H1 (cell line): ENCODE measurements around the gene ZBTB26. TPM values are rescaled to one million over a fixed set of nuclear protein-coding genes. Genes with fewer than 3 reads are reported as not detected.
A peak's percentile ranks its signal among the peaks of the same experiment; 100 is the strongest.

Source experiments
- CTCF ChIA-PET: fragments of 300-600 bp; sonication (Branson Sonifier 250); formaldehyde crosslinking; loops from one replicate; lab custom pipeline; 2021; ENCODE audit not compliant: partially characterized antibody; lab: Charles Lee
- POLR2A ChIA-PET: fragments of 300-600 bp; sonication (Branson Sonifier 250); formaldehyde crosslinking; loops from one replicate; lab custom pipeline; 2021; ENCODE audit warnings: inconsistent platforms; ENCODE audit not compliant: partially characterized antibody; lab: Charles Lee
- DNase-seq, 2 experiments: peaks; one replicate each; pipeline versions ENCODE4 v3.0.0 to v3.0.0-alpha.2; 2010 to 2022; ENCODE audit warnings: low spot score in 2 of 2, low read depth in 1 of 2, mixed read lengths in 1 of 2
- FAIRE-seq: peaks from 2 replicates; lab custom pipeline; 2011; peaks lifted over from hg19 to GRCh38; lab: Jason Lieb, UNC
- H2AFZ ChIP-seq: 2 replicates; pipeline ENCODE4 v1.8.1; 2012; ENCODE audit warnings: low read length, inconsistent platforms
- H2AK5ac ChIP-seq: 2 replicates; pipeline ENCODE4 v1.6.1; 2013; ENCODE audit warnings: low read depth, low read length
- H2BK120ac ChIP-seq: replicated peaks from 2 replicates; pipeline ENCODE3; 2013; ENCODE audit warnings: low read depth, low read length, inconsistent platforms
- H2BK12ac ChIP-seq: 2 replicates; pipeline ENCODE4 v1.6.1; 2013; ENCODE audit warnings: low read depth, low read length
- H2BK15ac ChIP-seq: 2 replicates; pipeline ENCODE4 v1.6.1; 2013; ENCODE audit warnings: low read length
- H2BK20ac ChIP-seq: 2 replicates; pipeline ENCODE4 v1.6.1; 2013; ENCODE audit warnings: low read length
- H2BK5ac ChIP-seq: 2 replicates; pipeline ENCODE4 v1.6.1; 2013; ENCODE audit warnings: low read depth, low read length
- H3K14ac ChIP-seq: 2 replicates; pipeline ENCODE4 v1.6.1; 2013; ENCODE audit warnings: inconsistent platforms; ENCODE audit not compliant: insufficient read length
- H3K18ac ChIP-seq: 2 replicates; pipeline ENCODE4 v1.6.1; 2013; ENCODE audit warnings: low read length; ENCODE audit errors: extremely low read depth
- H3K23ac ChIP-seq: 2 replicates; pipeline ENCODE4 v1.6.1; 2013; ENCODE audit warnings: inconsistent platforms; ENCODE audit not compliant: insufficient read length
- H3K23me2 ChIP-seq: 2 replicates; pipeline ENCODE4 v1.6.1; 2013; ENCODE audit warnings: low read depth, low read length
- H3K27ac ChIP-seq: 2 replicates; pipeline ENCODE4 v1.6.1; 2011; ENCODE audit warnings: low read depth, low read length, inconsistent platforms
- H3K27me3 ChIP-seq, 4 experiments: replicated peaks in 1 of 4; 1 replicate in 1 of 4; 2 replicates in 3 of 4; pipeline versions ENCODE4 v1.6.1 to v1.8.1; 2011 to 2013; ENCODE audit warnings: low read length in 3 of 4, mild to moderate bottlenecking in 3 of 4, inconsistent platforms in 2 of 4, mixed read lengths in 2 of 4, moderate library complexity in 1 of 4; ENCODE audit not compliant: control insufficient read depth in 3 of 4, insufficient read depth in 3 of 4; ENCODE audit errors: extremely low read depth in 1 of 4
- H3K36me3 ChIP-seq, 4 experiments: 2 replicates each; pipeline versions ENCODE4 v1.6.1 to v1.8.1; 2011 to 2013; ENCODE audit warnings: mild to moderate bottlenecking in 4 of 4, low read length in 3 of 4, moderate library complexity in 2 of 4, control low read depth in 1 of 4, inconsistent platforms in 1 of 4; ENCODE audit not compliant: insufficient read depth in 4 of 4, control insufficient read depth in 2 of 4
- H3K4ac ChIP-seq: replicated peaks from 2 replicates; pipeline ENCODE3; 2013; ENCODE audit warnings: low read length, low read depth, mixed read lengths, inconsistent platforms; ENCODE audit not compliant: insufficient read length
- H3K4me1 ChIP-seq, 4 experiments: replicated peaks in 1 of 4; 1 replicate in 1 of 4; 2 replicates in 3 of 4; pipeline versions ENCODE4 v1.6.1 to v1.8.1; 2011 to 2013; ENCODE audit warnings: low read length in 3 of 4, inconsistent platforms in 2 of 4, mixed read lengths in 1 of 4; ENCODE audit not compliant: insufficient read depth in 4 of 4, control insufficient read depth in 3 of 4
- H3K4me2 ChIP-seq, 2 experiments: 2 replicates each; pipeline versions ENCODE4 v1.6.1 to v1.8.1; 2011 to 2013; ENCODE audit warnings: low read depth in 2 of 2, low read length in 2 of 2, control low read depth in 1 of 2, inconsistent platforms in 1 of 2, mild to moderate bottlenecking in 1 of 2; ENCODE audit not compliant: insufficient read depth in 1 of 2
- H3K4me3 ChIP-seq, 4 experiments: fragments of 200-600, 300-600 bp in 1 of 4; sonication (generic), shearing (Covaris generic), sonication (Bioruptor Twin) in 1 of 4; 2 replicates each; pipeline versions ENCODE4 v1.5.1 to v1.8.1; 2011 to 2016; ENCODE audit warnings: low read length in 4 of 4, low read depth in 3 of 4, control low read depth in 2 of 4, inconsistent platforms in 2 of 4, mild to moderate bottlenecking in 2 of 4, mixed read lengths in 1 of 4, moderate library complexity in 1 of 4; ENCODE audit not compliant: insufficient read depth in 2 of 4; ENCODE audit errors: extremely low read depth in 1 of 4
- H3K56ac ChIP-seq: replicated peaks from 2 replicates; pipeline ENCODE3; 2013; ENCODE audit warnings: low read depth, mild to moderate bottlenecking, mixed read lengths, low read length, inconsistent platforms; ENCODE audit not compliant: insufficient read length
- H3K79me1 ChIP-seq: 2 replicates; pipeline ENCODE4 v1.6.1; 2013; ENCODE audit warnings: low read depth, low read length, control low read depth
- H3K79me2 ChIP-seq, 2 experiments: 2 replicates each; pipeline versions ENCODE4 v1.6.1 to v1.8.1; 2012 to 2013; ENCODE audit warnings: low read length in 2 of 2, mild to moderate bottlenecking in 2 of 2, inconsistent platforms in 1 of 2; ENCODE audit not compliant: insufficient read depth in 2 of 2, control insufficient read depth in 1 of 2
- H3K9ac ChIP-seq, 4 experiments: replicated peaks in 1 of 4; 1 replicate in 1 of 4; 2 replicates in 3 of 4; pipeline versions ENCODE4 v1.6.1 to v1.8.1; 2011 to 2013; ENCODE audit warnings: low read depth in 3 of 4, low read length in 3 of 4, control low read depth in 2 of 4, mild to moderate bottlenecking in 2 of 4, moderate library complexity in 2 of 4, inconsistent platforms in 1 of 4; ENCODE audit errors: extremely low read depth in 1 of 4
- H3K9me3 ChIP-seq, 2 experiments: 2 replicates each; pipeline versions ENCODE4 v1.6.1 to v1.8.1; 2012 to 2013; ENCODE audit warnings: mild to moderate bottlenecking in 2 of 2, moderate library complexity in 2 of 2, control low read depth in 1 of 2, inconsistent platforms in 1 of 2, low read depth in 1 of 2, low read length in 1 of 2, mixed read lengths in 1 of 2; ENCODE audit not compliant: insufficient read depth in 2 of 2
- H4K20me1 ChIP-seq, 2 experiments: replicated peaks in 1 of 2; 2 replicates each; pipeline versions ENCODE3 to v1.8.1; 2011 to 2013; ENCODE audit warnings: inconsistent platforms in 2 of 2, low read length in 2 of 2, mild to moderate bottlenecking in 1 of 2; ENCODE audit not compliant: insufficient read depth in 2 of 2, control insufficient read depth in 1 of 2
- H4K5ac ChIP-seq: 2 replicates; pipeline ENCODE4 v1.6.1; 2013; ENCODE audit warnings: low read length, low read depth, mixed read lengths, inconsistent platforms; ENCODE audit not compliant: insufficient read length
- H4K8ac ChIP-seq: 2 replicates; pipeline ENCODE4 v1.8.0; 2013; ENCODE audit warnings: mild to moderate bottlenecking, moderate library complexity, low read length, inconsistent platforms; ENCODE audit not compliant: insufficient read depth; ENCODE audit errors: extremely low read depth
- H4K91ac ChIP-seq: replicated peaks from 2 replicates; pipeline ENCODE3; 2013; ENCODE audit warnings: low read length, mixed read lengths, inconsistent platforms; ENCODE audit not compliant: insufficient read length
- CREB1 ChIP-seq: IDR thresholded peaks from 2 replicates; pipeline ENCODE4 v1.6.1; 2012; ENCODE audit warnings: inconsistent platforms
- EGR1 ChIP-seq: IDR thresholded peaks from 2 replicates; pipeline ENCODE4 v1.6.1; 2011; ENCODE audit warnings: low read depth, low read length, borderline replicate concordance
- JUND ChIP-seq: IDR thresholded peaks from 2 replicates; pipeline ENCODE4 v1.6.1; 2011; ENCODE audit warnings: mild to moderate bottlenecking, improper control_type of control experiment, low read length
- RXRA ChIP-seq: IDR thresholded peaks from 2 replicates; pipeline ENCODE4 v1.6.1; 2011; ENCODE audit warnings: low read depth, mild to moderate bottlenecking, low read length, moderate library complexity; ENCODE audit not compliant: insufficient read depth
- TEAD4 ChIP-seq: IDR thresholded peaks from 2 replicates; pipeline ENCODE4 v1.6.1; 2012; ENCODE audit warnings: low read depth, low read length, inconsistent platforms, mixed read lengths
- whole genome bisulfite sequencing, 2 experiments: shearing (Covaris generic) in 1 of 2; methylation state at CpG; one replicate each; pipeline versions ENCODE4 v1.1.6 to v1.1.7; 2013 to 2015; ENCODE audit warnings: low lambda C conversion rate in 2 of 2, mixed read lengths in 2 of 2, inconsistent platforms in 1 of 2, low coverage in 1 of 2, missing lambda C conversion rate in 1 of 2; ENCODE audit not compliant: insufficient replicate concordance in 2 of 2, insufficient coverage in 1 of 2, insufficient read length in 1 of 2; ENCODE audit errors: extremely low coverage in 1 of 2, missing lambda C conversion rate in 1 of 2; 5-methylcytosine and 5-hydroxymethylcytosine counted together
- long read RNA-seq, 2 experiments: library from RNA in 1 of 2; library from capped mRNA in 1 of 2; stranded (forward); transcript quantifications; one replicate each; pipeline ENCODE4 v2.0.0, GENCODE V29; 2021; ENCODE audit warnings: inconsistent platforms in 1 of 2
- polyA minus RNA-seq, 3 experiments: library from RNA; depleted of rRNA, polyadenylated mRNA; stranded (reverse); fragments of >200 nt; gene quantifications; 1 replicate in 2 of 3; 2 replicates in 1 of 3; pipeline ENCODE4 v1.2.3, GENCODE V29; 2011
- polyA plus RNA-seq, 7 experiments: library from polyadenylated mRNA; depleted of rRNA in 3 of 7; stranded (reverse) in 5 of 7; unstranded in 2 of 7; fragments of >200 nt in 5 of 7; fragments of 200-250 nt in 2 of 7; gene quantifications; 1 replicate in 5 of 7; 2 replicates in 1 of 7; 4 replicates in 1 of 7; pipeline versions ENCODE4 v1.2.1 to v1.2.3, GENCODE V29; 2011 to 2013; ENCODE audit warnings: missing spikeins in 2 of 7, mixed read lengths in 2 of 7
- total RNA-seq: library from RNA; stranded (reverse); fragmentation: NEBNext Ultra II Directional; extraction: Animal tissue kit (Norgen Biotek cat#: 25700); gene quantifications from 2 replicates; pipeline ENCODE4 v1.2.1, GENCODE V29; 2021

The ZBTB26 gene, protein sequence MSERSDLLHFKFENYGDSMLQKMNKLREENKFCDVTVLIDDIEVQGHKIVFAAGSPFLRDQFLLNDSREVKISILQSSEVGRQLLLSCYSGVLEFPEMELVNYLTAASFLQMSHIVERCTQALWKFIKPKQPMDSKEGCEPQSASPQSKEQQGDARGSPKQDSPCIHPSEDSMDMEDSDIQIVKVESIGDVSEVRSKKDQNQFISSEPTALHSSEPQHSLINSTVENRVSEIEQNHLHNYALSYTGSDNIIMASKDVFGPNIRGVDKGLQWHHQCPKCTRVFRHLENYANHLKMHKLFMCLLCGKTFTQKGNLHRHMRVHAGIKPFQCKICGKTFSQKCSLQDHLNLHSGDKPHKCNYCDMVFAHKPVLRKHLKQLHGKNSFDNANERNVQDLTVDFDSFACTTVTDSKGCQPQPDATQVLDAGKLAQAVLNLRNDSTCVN
- total RNA-seq (7.3 and 7.4 TPM in 2 replicates), polyA plus RNA-seq (2011; rRNA removed) (3.6 and 5.7 TPM in 2 replicates), polyA minus RNA-seq (2011; rRNA and poly(A)+ RNA removed) (8.5 and 9.5 TPM in 2 replicates)
- 6.2 TPM for polyA plus RNA-seq (2011; cell fraction: cytosol; rRNA removed)
- polyA plus RNA-seq (2011; cell fraction: nucleus; rRNA removed), result 5.3 TPM
- polyA plus RNA-seq (2012, experiment 1 of 2), result 4.5 to 7.7 TPM (median 5.6 TPM) in 4 replicates
- 0.42 TPM for polyA plus RNA-seq (2012, experiment 2 of 2)
- 6.5 TPM for polyA plus RNA-seq (2013, experiment 1 of 2)
- polyA plus RNA-seq (2013, experiment 2 of 2), result 5.9 TPM
- 5.1 TPM for polyA minus RNA-seq (2011; cell fraction: cytosol; rRNA and poly(A)+ RNA removed)
- polyA minus RNA-seq (2011; cell fraction: nucleus; rRNA and poly(A)+ RNA removed), result 11.5 TPM
- long read RNA-seq, experiment 1, partial matches to known transcripts, result 0 of 4 reads
- long read RNA-seq, experiment 1, other reads (novel, unspliced or antisense), result 4 of 4 reads
- long read RNA-seq, experiment 2, partial matches to known transcripts, result 0 of 1 reads
- long read RNA-seq, experiment 2, other reads (novel, unspliced or antisense), result 1 of 1 reads

DNA sequence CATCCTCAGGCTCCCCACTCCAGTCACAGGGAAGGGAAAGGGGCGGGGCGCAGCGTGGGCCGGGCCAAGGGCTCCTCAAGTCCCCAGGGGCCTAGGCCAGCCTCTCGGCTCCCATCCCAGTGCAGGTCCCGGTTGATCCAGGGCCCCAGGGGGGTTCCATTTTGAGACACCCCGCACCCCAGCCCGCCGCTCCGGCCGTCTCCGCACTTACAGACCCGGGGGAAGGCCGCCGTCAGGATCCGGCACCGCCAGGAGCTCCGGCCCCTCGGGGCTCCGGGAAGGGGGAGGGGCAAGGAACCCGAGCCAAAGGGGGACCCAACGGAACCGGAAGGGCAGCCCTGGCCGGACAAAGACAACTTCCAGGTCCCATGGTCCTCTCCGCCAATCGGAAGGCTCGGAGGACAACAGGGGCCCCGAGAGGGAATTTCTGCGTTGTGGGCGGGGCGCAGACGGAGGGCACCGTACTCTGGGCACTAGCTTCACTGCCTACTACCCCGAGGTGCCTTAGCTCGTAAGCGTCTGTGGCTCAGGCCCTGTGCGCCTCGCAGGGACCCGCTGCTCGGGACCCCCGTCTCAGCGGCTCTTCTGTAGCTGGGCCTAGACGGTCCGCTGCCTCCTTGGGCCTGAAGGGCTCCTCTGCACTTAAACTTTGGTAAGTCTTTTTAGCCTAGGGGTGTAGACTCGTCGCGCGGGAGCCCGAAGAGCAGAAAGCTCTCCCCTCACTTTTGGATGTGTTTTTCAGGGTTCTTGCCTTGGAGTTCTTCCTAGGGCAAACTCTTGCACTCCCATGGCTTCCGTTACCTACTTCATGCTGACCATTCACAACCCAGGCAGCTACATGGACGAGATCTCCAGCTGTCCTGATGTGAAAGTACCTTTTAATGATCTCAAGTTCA lies at the start of gene ZBTB26:
ZBTB26 (minus strand) TSS at position 287 of the 896 bp plus-strand sequence. CDS start 11,578 bp downstream, outside the sequence.
- 0 out of 2 replicates have a peak, but pooled peaks cover 2% of the 10 kb centered on the region for H3K79me1 ChIP-seq
- H2BK120ac ChIP-seq, result no peak within 1 kb of the TSS
- FAIRE-seq, result no peak
- 0 out of 2 replicates have a peak, but pooled peaks have one; percentile 65 for TF ChIP-seq EGR1
- peak; percentile 50; the same call in 1 of the 2 replicates for TF ChIP-seq TEAD4
- no peak for TF ChIP-seq RXRA
- TF ChIP-seq CREB1, result peak; percentile 28; the same call in 1 of the 2 replicates
- 0 out of 2 replicates have a peak, but pooled peaks have one; percentile 5 for TF ChIP-seq JUND

More for the DNA sequence above, at the start of gene ZBTB26:
- Histone ChIP-seq H3K4me1 (peaks cover 0 to 6% (median under 1%) of the 10 kb centered on the region in 4 experiments; a peak in 4 of 7 replicates), H2BK20ac (no peak within 1 kb of the TSS), H3K4me3 (peak within 1 kb of the TSS; percentile 96 to 100 (median 98)), H2BK12ac (no peak within 1 kb of the TSS), H3K18ac (peak within 1 kb of the TSS; percentile 83), H4K8ac (peak within 1 kb of the TSS; percentile 85; the same call in 1 of the 2 replicates), H4K91ac (peak within 1 kb of the TSS; percentile 7), H3K23ac (no peak within 1 kb of the TSS), H3K14ac (no peak within 1 kb of the TSS), H3K36me3 (peaks cover 3 to 4% (median 3%) of the 10 kb centered on the region in 4 experiments; a peak in 5 of 8 replicates), H2BK5ac (peak within 1 kb of the TSS; percentile 90), H3K9me3 (no peaks in the 10 kb centered on the region), H3K27ac (peak within 1 kb of the TSS; percentile 59; the same call in 1 of the 2 replicates), H2AFZ (0 out of 2 replicates have a peak within 1 kb of the TSS, but pooled peaks have one; percentile 45), H3K4me2 (peak within 1 kb of the TSS; percentile 77 to 98), H3K56ac (peak within 1 kb of the TSS; percentile 0), H2BK15ac (peak within 1 kb of the TSS; percentile 40; the same call in 1 of the 2 replicates), H3K4ac (no peak within 1 kb of the TSS), H4K20me1 (peaks cover 0 to 2% of the 10 kb centered on the region in 2 experiments), H3K27me3 (no peaks in the 10 kb centered on the region), H4K5ac (peak within 1 kb of the TSS; percentile 97), H3K9ac (peak within 1 kb of the TSS; percentile 56 to 93 (median 72)), H3K23me2 (peaks cover 14% of the 10 kb centered on the region), H2AK5ac (no peak within 1 kb of the TSS), H3K79me2 (peaks cover 5 to 87% of the 10 kb centered on the region in 2 experiments)
- peak; percentile 80 to 95 for DNase-seq
- 0% methylated on average over 45 of the region's 51 CpGs; no CpG with 5 or more reads in 1 of the 2 experiments for WGBS, 2 experiments
- ChIA-PET POLR2A (interaction anchor here (0.8 to 5.3 kb wide), 9 partner anchors 9 to 149 kb away, joined by 3 to 79 read pairs (median 7); partner anchors contain the start of genes RABGAP1, RC3H2 and ZBTB6), CTCF (interaction anchor here (0.8 to 1.9 kb wide), 5 partner anchors 9 to 60 kb away, joined by 3 to 6 read pairs (median 4); partner anchors contain the start of genes RABGAP1 and ZBTB6)
